ENCODE results near the gene CACNA1D.

Gene CACNA1D

DNA sequence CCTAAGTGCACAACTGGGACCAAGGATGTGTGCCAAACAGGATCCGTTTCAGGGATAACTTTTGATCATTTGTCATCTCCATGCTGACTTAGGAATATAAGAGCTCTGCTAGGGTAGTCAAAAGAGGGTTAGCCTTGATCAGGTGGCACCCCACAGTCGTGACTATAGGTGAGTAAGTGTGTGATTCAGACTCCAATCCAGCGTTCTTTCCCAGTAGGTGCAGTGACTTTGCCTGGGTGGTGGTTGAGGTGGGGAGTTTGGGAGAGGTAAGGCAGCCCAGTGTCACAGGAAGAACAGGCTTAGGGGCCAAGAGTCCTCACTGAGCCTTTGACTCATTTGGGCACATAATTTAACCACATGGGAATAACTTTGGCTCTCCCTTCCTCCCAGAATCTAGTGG lies 300.8 kb downstream of the CACNA1D start:
- H3K27ac ChIP-seq = no peak overlapping the region
- TF ChIP-seq, protein P1, sequence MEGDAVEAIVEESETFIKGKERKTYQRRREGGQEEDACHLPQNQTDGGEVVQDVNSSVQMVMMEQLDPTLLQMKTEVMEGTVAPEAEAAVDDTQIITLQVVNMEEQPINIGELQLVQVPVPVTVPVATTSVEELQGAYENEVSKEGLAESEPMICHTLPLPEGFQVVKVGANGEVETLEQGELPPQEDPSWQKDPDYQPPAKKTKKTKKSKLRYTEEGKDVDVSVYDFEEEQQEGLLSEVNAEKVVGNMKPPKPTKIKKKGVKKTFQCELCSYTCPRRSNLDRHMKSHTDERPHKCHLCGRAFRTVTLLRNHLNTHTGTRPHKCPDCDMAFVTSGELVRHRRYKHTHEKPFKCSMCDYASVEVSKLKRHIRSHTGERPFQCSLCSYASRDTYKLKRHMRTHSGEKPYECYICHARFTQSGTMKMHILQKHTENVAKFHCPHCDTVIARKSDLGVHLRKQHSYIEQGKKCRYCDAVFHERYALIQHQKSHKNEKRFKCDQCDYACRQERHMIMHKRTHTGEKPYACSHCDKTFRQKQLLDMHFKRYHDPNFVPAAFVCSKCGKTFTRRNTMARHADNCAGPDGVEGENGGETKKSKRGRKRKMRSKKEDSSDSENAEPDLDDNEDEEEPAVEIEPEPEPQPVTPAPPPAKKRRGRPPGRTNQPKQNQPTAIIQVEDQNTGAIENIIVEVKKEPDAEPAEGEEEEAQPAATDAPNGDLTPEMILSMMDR (conservative IDR thresholded peaks at IDR 0.05) = no peak
- TF ChIP-seq ZFX (IDR thresholded peaks at IDR 0.05) = no peak

DNA sequence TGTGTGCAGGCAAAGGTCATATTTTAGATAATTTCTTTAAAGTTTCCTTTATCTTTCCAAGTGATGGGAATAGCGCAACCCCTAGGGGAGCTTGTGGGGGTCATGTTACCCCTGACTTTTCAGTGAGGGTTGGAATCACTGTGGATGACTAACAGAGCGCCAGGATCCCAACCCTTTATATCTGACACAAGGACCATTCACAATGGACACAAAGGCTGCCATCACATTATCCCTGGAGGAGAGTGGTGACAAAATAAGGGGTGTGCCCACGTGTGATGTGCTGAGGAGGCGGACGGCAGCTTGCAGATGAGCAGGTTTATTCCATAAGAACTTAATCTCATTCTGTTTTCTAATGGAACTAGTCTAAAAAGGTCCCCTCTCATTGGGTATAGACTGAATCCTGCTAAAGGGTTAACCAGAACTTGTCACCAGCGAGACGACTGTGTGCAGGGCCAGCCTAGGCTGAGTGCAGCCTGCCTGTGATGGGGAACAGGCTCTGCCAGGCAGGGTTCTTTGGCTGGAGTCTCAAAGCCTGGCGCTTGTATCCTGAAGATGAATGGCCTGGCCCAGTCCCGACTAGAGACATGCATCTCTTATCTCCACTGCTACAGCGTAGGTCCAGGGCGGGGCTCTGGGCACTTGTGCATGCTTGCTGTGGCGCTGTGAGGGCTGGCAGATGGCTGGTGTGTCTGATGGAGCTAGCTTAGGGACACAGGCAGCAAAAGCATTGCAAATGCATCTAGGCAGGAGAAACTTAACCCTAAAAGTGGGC lies 301.6 kb downstream of the CACNA1D start:
- no peak overlapping the region for H3K27ac ChIP-seq
- TF ChIP-seq, protein P1 (conservative IDR thresholded peaks at IDR 0.05) = no peak
- no peak for TF ChIP-seq ZFX (IDR thresholded peaks at IDR 0.05)

DNA sequence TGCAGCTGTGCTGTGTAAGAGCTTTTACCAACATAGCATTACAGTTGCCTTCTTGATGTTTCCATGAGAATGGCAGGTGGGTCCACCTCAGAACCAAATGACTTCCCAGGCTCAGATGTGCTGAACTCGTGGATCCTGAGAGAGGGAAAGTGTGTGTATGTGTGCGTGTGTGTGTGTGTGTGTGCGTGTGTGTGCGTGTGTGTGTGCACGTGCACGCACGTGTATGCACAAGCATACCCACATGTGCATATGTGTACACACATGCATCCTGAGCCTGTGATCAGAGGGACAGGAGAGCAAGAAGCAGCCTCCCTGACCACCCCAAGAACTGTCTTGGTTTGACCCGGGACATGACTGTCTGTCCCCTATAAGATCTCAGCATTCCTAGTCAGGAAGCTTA lies 303.7 kb downstream of the CACNA1D start:
- H3K27ac ChIP-seq = no peak overlapping the region

DNA sequence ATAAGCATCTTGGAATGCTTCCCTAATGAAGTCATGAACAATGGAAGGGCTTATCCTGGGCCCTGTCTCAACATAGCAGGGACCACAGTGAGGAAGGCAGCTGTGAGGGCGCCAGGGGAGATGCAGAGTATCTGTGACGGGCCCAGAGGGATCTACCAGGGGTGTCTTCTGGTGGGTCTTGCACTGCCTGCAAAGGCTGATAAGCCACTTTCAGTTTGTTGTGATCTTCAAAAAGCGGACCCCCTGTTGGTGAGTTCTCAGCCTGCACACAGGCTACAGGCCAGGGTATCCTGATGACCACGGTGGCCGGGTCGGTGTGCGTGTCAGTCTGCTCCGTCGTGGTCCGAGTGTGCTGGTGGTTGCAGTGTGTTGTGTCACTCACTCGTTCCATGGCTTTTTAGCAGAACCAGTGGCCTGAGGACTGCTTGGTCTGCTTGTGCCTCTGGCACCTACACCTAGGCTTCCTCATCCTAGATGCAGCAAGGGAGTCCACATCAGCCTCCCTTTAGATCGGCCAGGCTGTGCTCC lies 305.0 kb downstream of the CACNA1D start:
- TF ChIP-seq ZFX (IDR thresholded peaks at IDR 0.05) = no peak
- TF ChIP-seq, protein P1 (conservative IDR thresholded peaks at IDR 0.05) = no peak

More for the DNA sequence above, 303.7 kb downstream of the CACNA1D start:
- TF ChIP-seq ZFX (IDR thresholded peaks at IDR 0.05) = no peak
- TF ChIP-seq, protein P1 (conservative IDR thresholded peaks at IDR 0.05) = no peak

DNA sequence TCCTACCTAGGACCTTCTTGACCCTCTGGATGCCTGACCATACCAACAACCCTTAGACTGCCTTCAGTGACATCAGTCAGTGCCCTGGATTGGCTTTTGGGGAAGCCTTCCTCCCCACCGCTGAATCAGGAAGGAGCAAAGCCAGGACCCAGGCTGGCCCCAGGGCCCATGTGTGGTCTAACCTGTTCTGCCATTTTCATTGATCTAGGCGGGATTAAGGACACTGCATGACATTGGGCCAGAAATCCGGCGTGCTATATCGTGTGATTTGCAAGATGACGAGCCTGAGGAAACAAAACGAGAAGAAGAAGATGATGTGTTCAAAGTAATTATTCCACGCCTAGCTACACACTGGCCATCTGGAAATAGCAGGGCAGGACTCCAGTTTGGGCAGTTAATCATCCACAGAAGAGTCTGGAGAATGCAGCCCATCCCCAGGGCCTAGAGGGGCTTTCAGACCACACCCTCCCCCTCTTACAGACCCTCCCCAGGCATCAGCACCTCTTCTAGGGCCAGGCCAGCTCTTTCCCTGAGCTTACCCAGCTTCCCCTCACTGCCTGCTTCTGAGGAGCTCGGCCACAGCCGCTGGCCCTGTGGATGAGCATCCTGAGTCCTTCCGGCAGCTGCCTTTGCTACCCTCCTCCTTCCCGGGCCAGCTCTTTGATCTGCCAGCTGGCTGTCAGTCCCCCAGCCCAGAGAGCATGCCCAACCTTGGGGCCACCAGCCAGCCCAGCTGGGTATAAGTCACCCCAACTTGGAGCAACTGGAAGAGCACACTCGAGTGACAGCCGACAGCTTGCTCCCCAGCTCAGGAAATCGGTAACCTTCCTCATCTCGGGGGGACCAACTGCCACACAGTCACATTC lies 305.9 kb downstream of the CACNA1D start:
- TF ChIP-seq, protein P1 (conservative IDR thresholded peaks at IDR 0.05) = no peak
- TF ChIP-seq ZFX (IDR thresholded peaks at IDR 0.05) = no peak
- peak overlapping the region; percentile 39 for H3K27ac ChIP-seq

More for the DNA sequence above, 305.0 kb downstream of the CACNA1D start:
- H3K27ac ChIP-seq = peak overlapping the region; percentile 39

DNA sequence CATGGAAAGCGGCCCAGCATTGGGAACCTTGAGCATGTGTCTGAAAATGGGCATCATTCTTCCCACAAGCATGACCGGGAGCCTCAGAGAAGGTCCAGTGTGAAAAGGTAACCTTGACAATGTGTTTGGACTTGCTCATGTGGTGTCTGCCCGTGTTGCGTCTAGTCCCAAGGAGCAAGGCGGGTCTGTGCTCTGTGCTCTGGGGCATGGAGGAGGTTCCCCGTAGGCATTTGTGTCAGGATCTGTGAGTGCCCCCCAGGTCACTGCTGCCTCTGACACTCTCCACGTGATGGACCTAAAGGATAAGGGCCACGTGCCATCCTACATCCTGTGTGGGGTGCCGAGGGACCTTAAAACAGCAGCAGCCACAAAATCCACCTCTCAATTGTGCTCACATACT lies 306.9 kb downstream of the CACNA1D start:
- H3K27ac ChIP-seq = no peak overlapping the region
- TF ChIP-seq, protein P1 (conservative IDR thresholded peaks at IDR 0.05) = no peak
- no peak for TF ChIP-seq ZFX (IDR thresholded peaks at IDR 0.05)

Data from C4-2B (cell line).